GM06990 (cell line): ENCODE results near the gene COL23A1.

Experiments
- DNase-seq: peaks from one replicate; pipeline ENCODE4 v3.0.0-alpha.2; 2011; ENCODE audit not compliant: insufficient read length; ENCODE audit errors: extremely low read depth
- H3K27me3 ChIP-seq: replicated peaks from 2 replicates; pipeline ENCODE4 v1.6.0; 2011; ENCODE audit warnings: low read length; ENCODE audit not compliant: control insufficient read depth, insufficient read depth
- H3K36me3 ChIP-seq: 2 replicates; pipeline ENCODE4 v1.5.1; 2011; ENCODE audit warnings: low read length; ENCODE audit not compliant: control insufficient read depth, insufficient read depth
- H3K4me3 ChIP-seq: replicated peaks from 2 replicates; pipeline ENCODE4 v1.5.1; 2011; ENCODE audit warnings: low read depth, mild to moderate bottlenecking, control low read depth, low read length
- TF ChIP-seq, protein P1 (sequence below): IDR thresholded peaks from 2 replicates; pipeline ENCODE4 v1.5.1; 2011; ENCODE audit warnings: low read length, control low read depth, mild to moderate bottlenecking, inconsistent platforms; ENCODE audit not compliant: insufficient read depth, poor library complexity, severe bottlenecking

COL23A1 gene

DNA sequence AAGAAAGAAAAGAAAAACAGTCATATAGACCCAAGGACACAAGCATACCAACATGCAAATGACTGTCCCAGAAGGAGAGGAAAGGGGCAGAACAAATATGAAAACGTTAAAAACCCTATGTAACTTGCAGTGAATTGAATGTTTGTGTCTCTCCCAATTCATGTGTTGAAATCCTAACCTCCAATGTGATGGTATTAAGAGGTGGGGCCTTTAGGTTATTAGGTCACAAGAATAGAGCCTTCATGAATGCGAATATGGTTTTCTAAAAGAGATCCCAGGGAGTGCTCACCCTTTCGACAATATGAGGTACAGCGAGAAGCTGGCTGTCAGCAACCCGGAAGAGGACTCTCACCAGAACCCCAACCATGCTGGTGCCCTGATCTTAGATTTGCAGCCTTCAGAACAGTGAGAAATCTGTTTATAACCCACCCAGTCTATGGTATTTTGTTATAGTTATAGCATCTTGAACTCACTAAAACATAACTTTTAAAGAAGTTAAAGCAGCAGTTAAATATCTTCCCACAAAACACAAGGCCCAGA is 371.9 kb downstream of the COL23A1 start:
- TF ChIP-seq, protein P1, sequence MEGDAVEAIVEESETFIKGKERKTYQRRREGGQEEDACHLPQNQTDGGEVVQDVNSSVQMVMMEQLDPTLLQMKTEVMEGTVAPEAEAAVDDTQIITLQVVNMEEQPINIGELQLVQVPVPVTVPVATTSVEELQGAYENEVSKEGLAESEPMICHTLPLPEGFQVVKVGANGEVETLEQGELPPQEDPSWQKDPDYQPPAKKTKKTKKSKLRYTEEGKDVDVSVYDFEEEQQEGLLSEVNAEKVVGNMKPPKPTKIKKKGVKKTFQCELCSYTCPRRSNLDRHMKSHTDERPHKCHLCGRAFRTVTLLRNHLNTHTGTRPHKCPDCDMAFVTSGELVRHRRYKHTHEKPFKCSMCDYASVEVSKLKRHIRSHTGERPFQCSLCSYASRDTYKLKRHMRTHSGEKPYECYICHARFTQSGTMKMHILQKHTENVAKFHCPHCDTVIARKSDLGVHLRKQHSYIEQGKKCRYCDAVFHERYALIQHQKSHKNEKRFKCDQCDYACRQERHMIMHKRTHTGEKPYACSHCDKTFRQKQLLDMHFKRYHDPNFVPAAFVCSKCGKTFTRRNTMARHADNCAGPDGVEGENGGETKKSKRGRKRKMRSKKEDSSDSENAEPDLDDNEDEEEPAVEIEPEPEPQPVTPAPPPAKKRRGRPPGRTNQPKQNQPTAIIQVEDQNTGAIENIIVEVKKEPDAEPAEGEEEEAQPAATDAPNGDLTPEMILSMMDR, result no peak
- no peaks in the 10 kb centered on the region for H3K27me3 ChIP-seq
- no peak for DNase-seq
- H3K4me3 ChIP-seq, result no peak overlapping the region
- peaks cover 20% of the 10 kb centered on the region for H3K36me3 ChIP-seq

DNA sequence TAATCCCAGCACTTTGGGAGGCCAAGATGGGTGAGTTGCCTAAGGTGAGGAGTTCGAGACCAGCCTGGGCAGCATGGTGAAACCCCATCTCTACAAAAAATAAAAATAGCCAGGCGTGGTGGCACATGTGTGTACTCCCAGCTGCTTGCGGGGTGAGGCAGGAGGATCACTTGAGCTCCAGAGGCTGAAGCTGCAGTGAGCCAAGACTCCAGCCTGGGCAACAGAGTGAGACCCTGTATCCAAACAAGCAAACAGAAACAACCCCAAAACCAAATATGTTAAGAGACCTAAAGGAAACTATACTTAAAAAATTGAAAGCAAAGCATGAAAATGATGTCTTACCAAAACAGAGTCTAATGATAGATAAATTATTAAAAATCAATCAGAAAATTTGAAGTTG is 373.4 kb downstream of the COL23A1 start:
- Histone ChIP-seq H3K27me3 (no peaks in the 10 kb centered on the region), H3K4me3 (no peak overlapping the region), H3K36me3 (peaks cover 30% of the 10 kb centered on the region)
- DNase-seq, result no peak
- TF ChIP-seq, protein P1, result no peak

DNA sequence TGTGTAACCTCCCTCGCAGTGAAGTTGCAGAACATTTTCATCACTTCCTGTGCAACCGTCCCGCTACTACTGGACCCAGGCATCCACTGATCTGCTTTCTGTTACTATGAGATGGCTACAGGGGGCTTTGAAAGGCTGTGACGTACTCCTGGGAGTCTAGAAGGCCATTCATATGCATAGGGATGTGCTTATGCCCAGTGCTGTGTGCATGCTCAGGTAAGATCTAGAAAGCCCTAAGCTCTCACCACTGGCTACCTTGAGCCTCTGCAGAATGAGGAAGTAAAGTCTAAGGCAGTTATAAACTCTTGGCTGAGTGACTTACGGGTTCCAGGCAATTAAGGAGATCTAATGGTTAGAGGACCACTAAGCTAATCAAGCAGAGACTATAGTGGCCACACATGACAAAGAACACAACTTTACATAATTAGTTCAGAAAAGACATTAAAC is 374.1 kb downstream of the COL23A1 start:
- Histone ChIP-seq H3K4me3 (no peak overlapping the region), H3K27me3 (no peaks in the 10 kb centered on the region), H3K36me3 (peaks cover 37% of the 10 kb centered on the region)
- TF ChIP-seq, protein P1, result no peak
- DNase-seq, result no peak

DNA sequence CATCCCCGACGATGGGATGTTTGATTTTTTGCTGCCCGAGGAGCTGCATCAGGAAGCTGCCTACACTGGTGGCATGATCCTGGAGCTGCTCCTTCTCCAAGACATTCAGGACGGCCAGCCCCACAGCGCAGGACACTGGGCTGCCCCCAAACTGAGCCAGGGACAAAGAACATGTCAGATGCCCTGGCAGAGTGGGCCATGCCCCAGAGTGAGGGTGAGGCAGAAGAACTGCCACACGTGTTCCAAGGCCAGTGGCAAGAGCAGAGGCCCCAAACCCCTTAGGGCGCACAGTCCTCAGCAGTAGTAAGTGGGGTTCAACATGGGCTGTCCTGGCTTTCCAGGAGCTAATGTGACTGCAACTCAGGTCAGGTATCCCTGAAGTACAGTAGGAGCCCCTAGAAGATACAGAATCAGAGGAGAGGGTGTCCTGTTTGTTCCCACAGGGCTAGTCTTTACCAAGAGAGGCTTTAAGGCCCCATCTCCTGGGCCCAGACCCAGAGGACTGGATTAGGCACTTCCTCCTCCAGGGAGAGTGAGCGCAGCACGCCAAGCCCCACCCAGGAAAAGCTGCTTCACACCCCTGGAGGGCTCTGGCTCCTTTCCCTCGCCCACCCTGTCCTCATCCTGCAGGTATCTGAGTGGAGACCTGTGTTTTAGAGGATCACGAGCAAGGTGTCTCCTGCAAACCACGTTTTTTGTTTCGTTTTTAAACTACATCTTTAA is 374.8 kb downstream of the COL23A1 start:
- Histone ChIP-seq H3K4me3 (no peak overlapping the region), H3K27me3 (no peaks in the 10 kb centered on the region), H3K36me3 (peaks cover 38% of the 10 kb centered on the region)
- TF ChIP-seq, protein P1, result no peak
- no peak for DNase-seq

DNA sequence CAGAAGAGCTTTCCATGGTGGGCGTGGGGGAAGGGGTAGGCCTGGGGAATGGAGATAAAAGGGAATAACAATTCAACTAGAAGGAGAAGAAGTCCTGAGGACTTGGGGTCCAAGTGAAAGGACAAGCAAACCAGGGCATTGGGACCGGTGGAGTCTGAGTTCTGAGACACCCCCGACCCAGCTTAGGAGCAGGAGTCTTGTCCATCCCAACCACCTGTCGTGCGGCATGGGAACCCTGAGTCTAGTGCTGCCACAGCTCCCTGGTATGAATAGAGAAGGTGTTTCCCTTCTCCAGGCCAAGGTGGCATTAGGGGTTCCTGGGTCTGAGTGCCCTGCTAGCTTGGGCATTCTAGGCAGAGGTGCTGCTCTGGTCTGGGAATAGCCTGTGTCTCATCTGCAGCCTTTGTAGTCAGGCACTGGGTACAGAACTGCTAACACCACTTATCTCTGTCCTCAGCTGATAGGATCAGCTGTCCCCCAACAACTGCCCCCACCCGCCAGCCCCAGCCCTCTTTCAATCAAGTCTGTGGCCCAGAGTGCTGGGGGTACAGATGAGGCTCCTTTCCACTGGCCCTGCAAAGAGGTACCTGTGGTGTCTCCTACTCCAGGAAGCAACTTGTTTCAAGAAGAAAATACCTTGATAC is 375.9 kb downstream of the COL23A1 start:
- H3K4me3 ChIP-seq, result no peak overlapping the region
- peaks cover 49% of the 10 kb centered on the region for H3K36me3 ChIP-seq
- H3K27me3 ChIP-seq, result no peaks in the 10 kb centered on the region
- DNase-seq, result no peak
- TF ChIP-seq, protein P1, result no peak
